Stimulated activated CD8-positive, alpha-beta memory T cell treated with anti-CD3 and anti-CD28 coated beads, Interleukin-12 subunit alpha, Interleukin-12 subunit beta, amount 100 ng/mL, for 4 hours (primary cell): ENCODE measurements around the gene GBP3.
"Not testable (repeated sequence)": the region's sequence is repeated elsewhere in the genome, so short reads cannot be mapped to it uniquely, and the experiment has no call there.

ENCODE experiments used
- DNase-seq: peaks from one replicate; pipeline ENCODE4 v3.0.0-alpha.2; 2020; ENCODE audit warnings: low read depth

GBP3 gene

GRCh38 chr1:89041119-89041641 lies 18.5 kb upstream of the GBP3 start:
- no peak for DNase-seq

- DNase-seq = no peak
These were observed 17.6 kb upstream of the GBP3 start for GRCh38 chr1:89040315-89040626.

GRCh38 chr1:89037186-89037585 lies 14.5 kb upstream of the GBP3 start:
- DNase-seq = no peak

GRCh38 chr1:89035080-89035479 lies 12.4 kb upstream of the GBP3 start:
- DNase-seq = no peak

- not testable (repeated sequence) for DNase-seq
These were observed 11.3 kb upstream of the GBP3 start for GRCh38 chr1:89034004-89034403.

GRCh38 chr1:89029051-89029450 lies 6.4 kb upstream of the GBP3 start:
- not testable (repeated sequence) for DNase-seq

- no peak for DNase-seq
These were observed 3.3 kb upstream of the GBP3 start for GRCh38 chr1:89025928-89026327.

GRCh38 chr1:89023026-89023425 lies 360 bp upstream of the GBP3 start:
- no peak for DNase-seq

GRCh38 chr1:89018318-89018717 lies 4.3 kb downstream of the GBP3 start:
- not testable (repeated sequence) for DNase-seq

GRCh38 chr1:89008511-89008910 lies 14.2 kb downstream of the GBP3 start:
- DNase-seq = no peak

- DNase-seq = no peak
These were observed 17.1 kb downstream of the GBP3 start for GRCh38 chr1:89005286-89006151.

- DNase-seq = not testable (repeated sequence)
These were observed 20.5 kb downstream of the GBP3 start for GRCh38 chr1:89002176-89002575.

GRCh38 chr1:89001510-89001909 lies 21.2 kb downstream of the GBP3 start:
- DNase-seq = no peak

- DNase-seq = no peak
These were observed 23.9 kb downstream of the GBP3 start for GRCh38 chr1:88998716-88999115.

- DNase-seq = no peak
These were observed 32.2 kb downstream of the GBP3 start for GRCh38 chr1:88990426-88990825.

GRCh38 chr1:88985692-88986091 lies 37.0 kb downstream of the GBP3 start:
- DNase-seq = no peak

- DNase-seq = no peak
These were observed 37.6 kb downstream of the GBP3 start for GRCh38 chr1:88985032-88985431.

GRCh38 chr1:88984569-88984968 lies 38.1 kb downstream of the GBP3 start:
- DNase-seq = no peak

- DNase-seq = no peak
These were observed 38.7 kb downstream of the GBP3 start for GRCh38 chr1:88983791-88984559.

GRCh38 chr1:88982055-88982454 lies 40.6 kb downstream of the GBP3 start:
- no peak for DNase-seq

- DNase-seq = not testable (repeated sequence)
These were observed 41.2 kb downstream of the GBP3 start for GRCh38 chr1:88981506-88981905.

GRCh38 chr1:88980870-88981269 lies 41.8 kb downstream of the GBP3 start:
- DNase-seq = no peak

- no peak for DNase-seq
These were observed 42.9 kb downstream of the GBP3 start for GRCh38 chr1:88979749-88980116.
